ENCODE measurements around the gene CAPN15.

CAPN15 gene

DNA sequence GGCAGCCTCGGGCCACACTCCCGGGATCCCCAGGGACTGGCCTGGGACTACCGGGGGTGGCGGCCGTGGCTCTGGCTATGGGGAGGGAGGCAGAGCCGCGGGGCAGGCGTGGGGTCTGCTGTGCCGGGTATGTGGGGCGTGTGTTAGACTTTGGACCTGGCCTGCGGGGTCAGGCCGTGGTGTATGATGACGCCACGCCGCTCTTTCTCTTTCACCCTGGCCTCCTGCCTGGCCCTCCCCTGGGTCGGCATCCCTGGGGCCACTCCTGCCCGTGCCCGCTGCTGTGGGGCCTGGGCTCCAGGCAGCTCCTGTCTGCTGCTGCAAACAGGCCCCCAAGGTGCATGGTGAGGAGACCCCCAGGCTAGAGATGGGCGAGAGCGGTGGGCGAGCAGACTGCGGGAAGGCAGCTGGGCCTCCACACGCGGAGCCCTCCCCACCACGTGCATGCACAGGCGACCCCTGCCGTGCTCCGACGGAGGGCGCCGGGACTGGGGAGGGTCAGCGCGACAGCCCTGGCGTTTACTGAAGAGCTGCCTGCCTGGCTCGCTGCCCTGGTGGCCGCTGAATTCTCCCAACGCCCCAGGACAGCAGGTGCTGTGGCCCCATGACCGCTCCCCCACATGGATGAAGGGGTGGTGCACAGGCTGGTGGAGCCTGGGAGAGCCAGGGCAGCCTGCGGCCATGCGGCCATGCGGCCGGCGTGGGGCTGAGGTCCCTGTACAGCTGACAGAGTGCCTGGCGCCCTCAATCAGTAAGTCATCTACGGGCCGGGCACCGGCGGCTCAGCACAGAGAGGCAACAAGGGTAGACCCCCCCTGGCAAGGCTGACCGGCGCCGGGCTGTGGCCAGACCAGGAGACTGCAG is 16.0 kb downstream of the CAPN15 start:
- no peak for DNase-seq (ENCODE audit: low read depth in 2 of 2, low spot score in 1 of 2)

DNA sequence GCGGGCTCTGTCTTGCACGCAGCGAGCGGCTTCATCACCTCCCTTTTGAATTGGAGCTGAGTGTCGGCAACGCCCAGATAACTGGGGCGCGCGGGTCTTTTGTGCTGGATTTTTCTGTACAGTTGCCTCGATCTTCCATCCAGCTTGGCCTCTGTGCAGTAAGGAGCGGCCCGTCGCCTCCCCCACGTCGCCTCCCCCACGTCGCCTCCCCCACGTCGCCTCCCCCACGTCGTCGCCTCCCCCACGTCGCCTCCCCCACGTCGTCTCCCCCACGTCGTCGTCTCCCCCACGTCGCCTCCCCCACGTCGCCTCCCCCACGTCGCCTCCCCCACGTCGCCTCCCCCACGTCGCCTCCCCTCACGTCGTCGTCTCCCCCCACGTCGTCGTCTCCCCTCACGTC is 17.0 kb downstream of the CAPN15 start:
- no peak for DNase-seq (ENCODE audit: low read depth in 2 of 2, low spot score in 1 of 2)

DNA sequence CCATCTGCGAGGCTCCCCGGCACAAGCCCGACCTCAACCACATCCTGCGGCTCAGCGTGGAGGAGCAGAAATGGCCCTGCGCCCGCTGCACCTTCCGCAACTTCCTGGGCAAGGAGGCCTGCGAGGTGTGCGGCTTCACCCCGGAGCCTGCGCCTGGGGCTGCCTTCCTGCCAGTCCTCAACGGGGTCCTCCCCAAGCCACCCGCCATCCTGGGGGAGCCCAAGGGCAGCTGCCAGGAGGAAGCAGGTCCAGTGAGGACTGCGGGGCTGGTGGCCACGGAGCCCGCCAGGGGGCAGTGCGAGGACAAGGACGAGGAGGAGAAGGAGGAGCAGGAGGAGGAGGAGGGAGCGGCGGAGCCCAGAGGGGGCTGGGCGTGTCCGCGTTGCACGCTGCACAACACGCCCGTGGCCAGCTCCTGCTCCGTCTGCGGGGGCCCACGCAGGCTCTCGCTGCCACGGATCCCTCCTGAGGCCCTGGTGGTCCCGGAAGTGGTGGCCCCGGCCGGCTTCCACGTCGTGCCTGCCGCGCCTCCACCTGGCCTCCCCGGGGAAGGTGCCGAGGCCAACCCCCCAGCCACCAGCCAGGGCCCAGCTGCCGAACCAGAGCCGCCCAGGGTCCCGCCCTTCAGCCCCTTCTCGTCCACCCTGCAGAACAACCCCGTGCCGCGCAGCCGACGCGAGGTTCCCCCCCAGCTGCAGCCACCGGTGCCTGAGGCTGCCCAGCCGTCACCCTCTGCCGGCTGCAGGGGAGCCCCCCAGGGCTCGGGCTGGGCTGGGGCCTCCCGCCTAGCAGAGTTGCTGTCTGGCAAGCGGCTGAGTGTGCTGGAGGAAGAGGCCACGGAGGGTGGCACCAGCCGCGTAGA is 19.6 kb downstream of the CAPN15 start:
- no peak for DNase-seq (ENCODE audit: low read depth in 2 of 2, low spot score in 1 of 2)

DNA sequence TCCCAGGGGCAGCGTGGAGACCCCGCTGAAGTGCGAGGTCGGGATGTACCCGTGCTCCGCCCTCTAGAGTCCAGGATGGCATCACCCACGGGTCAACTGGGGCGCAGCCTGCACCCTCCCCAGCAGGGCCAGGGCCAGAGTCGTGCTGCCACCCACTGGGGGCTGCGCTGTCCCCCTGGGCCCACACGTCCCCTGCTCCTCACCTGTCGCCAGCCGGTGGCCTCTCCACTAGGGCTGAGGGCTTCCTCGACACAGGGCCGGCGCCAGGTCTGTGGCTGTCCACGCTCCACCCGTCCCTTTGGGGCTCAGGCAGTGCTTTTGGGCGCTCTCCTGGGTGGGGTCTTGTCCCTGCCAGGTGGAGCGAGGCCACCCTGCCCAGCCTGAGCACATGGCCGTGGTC is 21.1 kb downstream of the CAPN15 start:
- no peak for DNase-seq (ENCODE audit: low read depth in 2 of 2, low spot score in 1 of 2)

DNA sequence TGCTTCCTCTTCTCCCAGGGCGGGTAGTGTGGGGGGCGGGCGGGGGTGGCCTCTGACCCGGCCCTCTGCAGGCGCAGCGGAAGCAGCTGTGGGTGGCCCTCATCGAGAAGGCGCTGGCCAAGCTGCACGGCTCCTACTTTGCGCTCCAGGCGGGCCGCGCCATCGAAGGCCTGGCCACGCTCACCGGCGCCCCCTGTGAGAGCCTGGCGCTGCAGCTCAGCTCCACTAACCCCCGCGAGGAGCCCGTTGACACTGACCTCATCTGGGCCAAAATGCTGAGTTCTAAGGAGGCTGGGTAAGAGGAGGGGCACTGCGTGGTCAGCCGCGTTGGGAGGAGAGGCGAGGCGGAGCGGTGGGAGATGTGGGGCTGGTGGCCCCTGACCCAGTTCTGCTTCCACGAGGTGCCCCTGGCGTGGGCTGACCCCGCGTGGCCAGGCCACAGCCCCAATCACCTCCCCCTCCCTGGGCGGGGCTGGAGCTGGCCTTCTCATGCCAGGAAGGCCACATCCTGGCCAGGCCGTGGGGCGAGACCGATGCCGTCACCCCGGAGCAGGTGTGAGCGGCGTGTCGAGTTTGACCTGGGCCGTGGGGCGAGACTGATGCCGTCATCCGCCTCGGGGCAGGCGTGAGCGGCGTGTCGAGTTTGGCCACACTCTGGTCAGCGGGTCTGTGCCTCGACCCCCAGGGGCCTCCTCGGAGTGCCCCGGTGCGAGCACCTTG is 22.2 kb downstream of the CAPN15 start:
- no peak for DNase-seq (ENCODE audit: low read depth in 2 of 2, low spot score in 1 of 2)

DNA sequence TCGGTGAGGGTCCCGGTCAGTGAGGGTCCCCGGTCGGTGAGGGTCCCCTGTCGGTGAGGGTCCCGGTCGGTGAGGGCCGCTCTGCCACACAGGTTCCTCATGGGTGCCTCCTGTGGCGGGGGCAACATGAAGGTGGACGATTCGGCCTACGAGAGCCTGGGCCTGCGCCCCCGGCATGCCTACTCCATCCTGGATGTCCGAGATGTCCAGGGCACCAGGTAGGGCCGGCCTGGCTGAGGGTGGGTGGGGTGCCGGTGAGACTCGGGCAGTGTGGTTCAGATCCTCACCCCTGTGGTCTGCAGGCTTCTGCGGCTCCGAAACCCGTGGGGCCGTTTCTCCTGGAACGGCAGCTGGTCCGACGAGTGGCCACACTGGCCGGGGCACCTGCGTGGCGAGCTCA is 23.7 kb downstream of the CAPN15 start:
- no peak for DNase-seq (ENCODE audit: low read depth in 2 of 2, low spot score in 1 of 2)

DNA sequence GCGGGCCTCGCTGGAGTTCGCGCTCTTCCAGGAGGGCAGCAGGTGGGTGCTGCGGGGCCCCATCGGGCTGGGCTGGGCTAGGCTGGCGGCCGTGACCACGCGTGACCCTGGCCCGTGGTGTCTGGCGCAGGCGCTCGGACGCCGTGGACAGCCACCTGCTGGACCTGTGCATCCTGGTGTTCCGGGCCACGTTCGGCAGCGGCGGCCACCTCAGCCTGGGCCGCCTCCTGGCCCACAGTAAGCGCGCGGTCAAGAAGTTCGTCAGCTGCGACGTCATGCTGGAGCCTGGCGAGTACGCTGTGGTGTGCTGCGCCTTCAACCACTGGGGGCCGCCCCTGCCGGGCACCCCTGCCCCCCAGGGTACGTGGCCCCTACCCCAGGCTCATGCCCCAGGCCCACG is 24.7 kb downstream of the CAPN15 start:
- DNase-seq (ENCODE audit: low read depth in 2 of 2, low spot score in 1 of 2) = no peak

DNA sequence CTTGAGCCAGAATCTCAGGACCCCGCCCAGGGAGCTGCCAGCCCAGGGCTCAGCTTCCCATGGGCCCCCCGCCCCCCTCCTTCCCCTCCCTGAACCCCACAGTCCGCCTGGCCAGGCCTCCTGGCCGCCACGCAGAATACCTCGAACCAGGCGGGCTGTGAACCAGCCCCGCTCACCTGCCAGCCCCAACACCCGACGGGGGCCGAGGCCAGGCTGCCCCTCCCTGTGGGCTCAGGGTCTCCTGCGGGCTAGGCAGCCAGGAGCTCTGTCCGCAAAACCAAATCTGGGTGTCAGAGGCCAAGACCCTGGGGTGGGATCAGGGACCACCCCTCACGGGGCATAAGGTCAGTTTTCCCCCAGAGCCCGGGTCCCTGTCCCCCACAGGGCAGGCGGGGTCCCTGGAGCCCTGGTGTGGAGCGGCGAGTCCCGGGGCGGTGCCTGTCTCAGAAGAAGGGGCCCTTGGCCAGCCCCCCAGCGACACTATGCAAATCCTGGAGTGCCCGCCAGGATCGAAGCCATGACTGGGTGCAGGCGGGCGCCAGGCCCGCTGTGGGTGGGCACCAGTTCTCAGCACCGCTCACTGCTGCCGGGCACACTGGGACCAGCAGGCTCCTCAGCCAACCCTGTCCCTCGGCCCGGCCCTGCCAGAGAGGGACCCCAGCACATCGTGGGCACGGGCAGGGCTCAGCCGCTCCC is 26.2 kb downstream of the CAPN15 start:
- no peak for DNase-seq (ENCODE audit: low read depth in 2 of 2, low spot score in 1 of 2)

DNA sequence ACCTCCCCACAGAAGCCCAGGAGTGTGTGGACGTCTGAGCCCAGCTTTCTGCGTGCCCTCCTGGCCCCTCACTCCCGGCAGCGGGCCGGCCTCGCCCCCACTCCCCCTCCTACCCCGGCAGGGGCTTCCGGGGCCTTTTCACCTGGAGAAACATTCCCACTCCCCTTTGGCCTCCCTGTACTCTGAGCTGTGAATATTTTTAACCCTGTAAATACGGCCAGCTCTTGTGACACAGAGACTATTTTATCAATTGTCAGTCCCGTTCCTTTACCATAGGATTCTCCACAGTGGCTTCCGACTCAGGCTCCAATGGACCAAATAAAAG is 26.7 kb downstream of the CAPN15 start:
- DNase-seq (ENCODE audit: low read depth in 2 of 2, low spot score in 1 of 2) = no peak

DNA sequence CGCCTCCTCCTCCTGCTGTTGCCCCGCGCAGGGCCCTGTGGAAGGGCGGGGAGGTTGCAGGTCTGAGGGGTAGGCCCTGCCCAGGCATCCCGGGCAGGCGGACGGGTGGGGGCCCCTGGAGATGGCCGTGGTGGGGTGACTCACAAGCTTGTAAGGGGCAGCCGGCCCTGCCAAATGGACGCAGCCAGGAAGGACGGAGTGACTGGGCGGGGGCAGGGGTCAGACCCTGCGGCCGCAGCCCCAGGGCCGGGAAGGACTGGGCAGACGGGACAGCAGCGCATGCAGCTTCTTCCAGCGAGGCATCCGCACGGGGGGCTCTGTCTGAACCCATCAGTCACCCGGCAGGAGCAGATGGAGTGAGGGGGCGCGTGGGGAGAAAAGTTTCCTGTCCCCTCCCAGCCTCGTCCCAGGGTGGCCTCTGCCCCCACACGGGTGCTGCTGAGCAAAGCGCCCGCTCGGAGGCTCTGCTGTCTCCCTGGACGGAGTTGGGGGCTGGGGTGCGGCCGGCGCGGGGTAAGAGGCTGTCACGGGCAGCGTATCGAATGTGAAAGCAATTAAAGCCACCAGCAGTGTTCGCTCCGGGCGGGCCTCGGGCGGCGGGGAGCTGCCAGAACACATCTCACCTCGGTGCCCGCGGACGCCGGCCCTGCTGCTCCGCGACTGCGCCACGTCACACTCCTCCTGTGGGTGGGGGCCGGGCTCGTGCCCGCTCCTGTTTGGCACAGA is 27.3 kb downstream of the CAPN15 start:
- DNase-seq (ENCODE audit: low read depth in 2 of 2, low spot score in 1 of 2) = no peak

DNA sequence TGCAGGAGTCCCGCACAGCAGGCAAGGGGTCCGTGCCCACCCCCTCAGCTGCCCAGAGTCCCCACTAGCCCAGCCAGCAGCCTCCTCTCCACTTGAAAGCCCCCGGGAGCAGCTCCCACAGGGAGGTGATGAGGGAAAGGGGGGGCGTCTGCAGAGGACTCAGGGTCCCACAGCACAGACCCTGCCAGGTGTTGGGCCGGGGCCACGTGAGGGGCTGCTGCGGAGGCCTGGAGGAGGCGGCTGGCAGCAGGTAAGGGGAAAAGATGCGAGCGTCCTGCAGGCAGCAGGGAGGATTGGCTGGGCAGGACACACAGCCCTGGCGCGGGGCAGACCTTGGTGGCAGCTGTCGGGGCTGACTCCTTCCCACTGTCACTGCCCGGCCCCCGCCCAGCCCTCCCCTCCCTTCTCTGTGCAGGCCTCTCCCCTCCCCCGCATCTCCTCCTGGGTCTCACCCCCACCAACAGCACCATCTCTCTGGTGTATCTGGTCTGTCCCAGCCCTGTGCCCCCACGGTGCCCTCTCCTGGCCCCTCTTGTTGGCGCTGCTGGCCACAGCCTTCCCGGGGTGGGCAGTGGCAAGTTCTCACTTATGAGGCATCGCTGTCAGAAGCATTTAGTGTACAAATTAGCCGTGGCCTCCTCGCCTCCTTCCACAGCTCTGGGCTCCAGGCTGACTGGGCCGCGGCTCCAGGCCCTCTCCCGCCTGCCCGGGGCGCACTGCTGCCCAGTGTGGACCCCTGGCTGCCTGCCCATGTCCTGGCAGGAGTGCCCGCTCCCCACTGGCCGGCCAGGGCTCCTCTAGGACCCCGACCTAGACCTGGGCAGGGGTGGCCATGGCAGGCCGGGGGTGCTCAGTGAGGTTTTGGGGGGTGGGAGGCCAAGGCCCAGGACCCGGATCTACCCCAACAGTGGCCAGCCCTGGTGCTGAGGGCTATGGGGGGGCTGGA is 28.3 kb downstream of the CAPN15 start:
- no peak for DNase-seq (ENCODE audit: low read depth in 2 of 2, low spot score in 1 of 2)

DNA sequence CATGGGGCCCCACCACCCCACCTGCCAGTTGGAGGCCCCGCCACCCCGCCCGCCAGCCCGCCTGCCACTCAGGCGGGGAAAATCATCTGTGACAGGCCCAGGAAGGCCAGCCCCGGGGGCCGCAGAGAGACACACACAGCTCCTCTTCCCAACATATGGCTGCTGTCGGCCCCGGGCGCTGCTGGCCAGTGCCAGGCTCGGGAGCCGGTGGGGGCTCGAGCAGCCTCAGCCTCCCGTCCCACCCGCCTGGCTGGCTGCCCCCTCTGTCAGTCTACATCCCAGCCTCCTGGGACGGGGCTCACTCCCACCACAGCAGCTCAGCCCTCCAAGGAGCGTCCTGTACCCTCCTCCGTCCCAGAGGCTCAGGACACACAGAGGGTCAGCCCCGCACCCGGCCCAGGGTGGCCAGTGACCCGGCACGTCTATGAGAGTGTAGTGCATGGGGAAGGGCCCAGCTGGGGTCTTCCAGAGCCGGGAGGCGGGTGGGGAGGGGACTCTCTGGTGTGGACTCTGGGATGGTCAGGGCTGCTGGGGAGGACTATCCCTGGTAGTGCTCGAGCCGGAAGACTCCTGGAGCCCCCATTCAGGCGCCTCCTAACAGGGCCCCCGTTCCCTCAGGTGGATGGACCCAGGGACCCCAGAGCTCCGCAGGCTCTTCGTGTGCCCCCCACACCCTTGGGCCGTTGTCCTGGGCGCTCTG is 29.1 kb downstream of the CAPN15 start:
- no peak for DNase-seq (ENCODE audit: low read depth in 2 of 2, low spot score in 1 of 2)

DNA sequence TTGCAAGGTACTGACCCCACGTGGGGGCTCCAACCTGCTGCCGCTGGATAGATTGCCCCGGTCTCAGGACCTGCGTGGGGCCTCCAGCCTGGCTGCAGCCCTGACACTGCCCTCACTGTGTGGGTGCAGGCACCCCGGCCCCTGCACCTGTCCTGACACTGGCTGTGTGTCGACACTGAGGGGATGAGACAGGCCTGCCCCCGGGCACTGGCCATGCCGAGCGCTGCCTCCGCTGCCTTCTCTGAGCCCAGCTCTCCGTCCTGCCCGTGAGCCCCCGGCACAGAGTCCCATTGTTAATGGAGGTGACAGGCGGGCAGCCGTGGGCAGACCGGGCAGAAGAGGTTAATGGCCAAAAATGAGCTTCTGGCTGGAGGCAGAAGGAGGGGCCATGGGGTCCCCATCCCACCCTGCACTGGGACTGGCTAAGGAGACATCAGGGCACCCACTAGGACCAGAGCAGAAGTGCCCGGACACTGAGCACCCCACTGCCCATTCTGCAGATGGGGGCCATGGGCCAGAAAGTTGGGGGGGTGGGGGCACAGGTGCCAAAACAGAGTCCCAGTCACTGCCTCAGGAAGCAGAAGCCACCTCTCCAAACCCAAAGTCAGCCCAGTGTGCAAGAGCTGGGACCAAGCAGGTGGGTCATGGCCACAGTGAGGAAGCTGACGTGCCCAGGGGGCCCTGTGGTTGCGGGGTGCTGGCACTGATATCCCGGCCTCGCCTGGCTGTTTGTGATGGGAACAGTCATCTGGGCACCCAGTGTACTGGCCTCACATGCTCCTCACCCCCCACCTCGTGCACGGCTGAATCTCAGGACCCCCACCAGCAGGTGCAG is 30.2 kb downstream of the CAPN15 start:
- DNase-seq (ENCODE audit: low read depth in 2 of 2, low spot score in 1 of 2) = no peak

DNA sequence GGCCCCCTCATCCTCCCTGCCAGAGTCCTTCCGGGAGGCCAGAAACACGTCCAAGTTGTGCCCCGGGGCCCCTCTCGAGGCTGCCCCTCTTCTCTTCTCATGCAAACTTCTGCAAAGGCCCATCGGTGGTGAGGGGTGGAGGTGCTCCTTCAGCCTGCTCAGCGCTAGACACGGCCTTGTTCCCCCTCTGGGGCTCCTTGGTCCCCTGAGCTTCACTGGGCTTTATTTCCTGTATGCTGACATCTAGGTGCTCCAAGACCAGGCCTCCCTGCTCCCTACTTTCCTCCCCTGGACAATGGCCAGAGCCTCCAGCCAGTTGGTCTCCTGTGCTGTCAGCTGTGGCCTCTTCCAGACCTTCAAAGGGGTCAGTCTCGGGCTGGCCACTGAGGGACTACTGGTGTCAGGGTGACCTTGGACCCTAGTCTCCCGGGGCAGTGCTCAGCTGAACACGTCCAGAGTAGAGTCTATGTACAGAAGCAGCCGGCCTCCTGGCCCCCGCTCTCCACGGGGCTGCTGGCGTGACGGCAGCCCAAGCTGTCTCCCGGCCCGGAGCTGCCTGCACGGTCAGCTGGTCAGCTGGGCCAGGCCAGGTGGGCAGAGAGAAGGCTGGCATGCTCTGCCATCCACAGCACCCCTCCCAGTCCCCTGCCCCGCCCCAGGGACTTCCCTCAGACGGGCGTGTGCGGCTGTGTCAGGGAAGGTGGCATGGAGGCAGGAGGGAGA is 30.9 kb downstream of the CAPN15 start:
- DNase-seq (ENCODE audit: low read depth in 2 of 2, low spot score in 1 of 2) = no peak

DNA sequence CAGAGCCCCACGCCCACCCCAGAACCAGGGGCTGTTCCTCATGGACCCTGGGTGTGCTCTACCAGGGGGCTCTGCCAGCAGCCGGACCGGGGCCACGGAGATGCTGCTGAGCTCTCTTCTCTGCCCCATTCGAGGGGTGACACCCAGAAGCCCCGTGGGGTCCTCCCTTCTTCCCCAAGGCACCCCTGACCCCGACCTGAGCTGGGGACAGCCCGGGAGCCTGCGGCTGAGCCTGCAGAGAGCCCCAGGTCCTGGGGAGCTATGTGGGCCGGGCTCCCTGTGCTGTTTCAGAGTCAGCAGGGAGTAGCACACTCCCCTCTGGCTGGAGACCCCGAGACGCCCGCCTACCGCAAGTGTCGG is 31.5 kb downstream of the CAPN15 start:
- DNase-seq (ENCODE audit: low read depth in 2 of 2, low spot score in 1 of 2) = no peak

DNA sequence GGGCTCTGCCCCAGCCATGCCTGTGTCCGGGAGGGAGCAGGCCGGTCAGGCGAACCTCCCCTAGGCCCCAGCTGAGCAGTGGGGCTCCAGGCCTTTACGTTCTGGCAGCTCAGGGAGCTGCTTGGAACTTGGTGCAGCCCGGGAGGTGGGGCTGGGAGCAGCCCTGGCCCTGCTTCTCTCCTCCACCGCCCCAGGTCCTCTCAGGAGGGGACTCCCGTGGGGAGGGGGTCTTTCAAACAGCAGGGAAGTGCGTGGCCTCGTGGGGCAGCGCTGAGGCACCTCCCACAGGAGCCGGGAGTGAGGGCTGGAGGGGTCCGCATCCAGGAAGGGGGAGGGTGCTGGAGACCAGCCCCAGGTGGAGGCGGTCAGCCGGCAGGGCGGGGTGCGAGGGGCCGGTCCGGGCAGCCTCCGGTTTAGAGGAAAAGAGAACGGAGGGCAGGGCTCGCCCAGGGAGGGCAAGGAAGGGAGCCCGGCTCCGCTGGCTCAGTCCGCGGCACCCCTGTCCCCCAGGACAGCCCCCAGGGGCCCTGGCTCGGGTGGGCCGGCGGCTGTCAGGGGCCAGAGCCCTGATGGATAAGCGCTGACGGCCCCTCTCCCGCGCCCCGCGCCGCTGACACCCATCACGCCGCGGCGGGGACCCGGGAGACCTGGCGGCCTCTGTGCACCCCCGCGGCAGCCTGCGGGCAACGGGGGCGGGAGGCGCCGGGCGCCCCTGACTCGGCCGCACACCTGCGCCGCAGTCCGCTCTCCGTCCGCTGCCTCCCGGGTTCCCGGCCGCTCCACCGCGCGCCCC is 32.1 kb downstream of the CAPN15 start:
- no peak for DNase-seq (ENCODE audit: low read depth in 2 of 2, low spot score in 1 of 2)

Data from stimulated activated CD8-positive, alpha-beta memory T cell treated with anti-CD3 and anti-CD28 coated beads, Interleukin-4, amount 100 ng/mL, for 4 hours (primary cell).